ENCODE data around the gene SH2D5.
A peak's percentile ranks its signal among the peaks of the same experiment; 100 is the strongest.
"Not testable (repeated sequence)": the region's sequence is repeated elsewhere in the genome, so short reads cannot be mapped to it uniquely, and the experiment has no call there.

Gene SH2D5

GRCh38 chr1:20684651-20685050, 47.9 kb downstream of the SH2D5 start:
- no peaks in the 10 kb centered on the region for H4K20me1 ChIP-seq
- H3K9me3 ChIP-seq, result no peaks in the 10 kb centered on the region
- H3K4me1 ChIP-seq, result peaks cover 67% of the 10 kb centered on the region
- no peak overlapping the region for H3K9ac ChIP-seq
- peak overlapping the region; percentile 45; the same call in 1 of the 2 replicates for H3K27ac ChIP-seq
- no peaks in the 10 kb centered on the region for H3K36me3 ChIP-seq
- H3K27me3 ChIP-seq, result no peaks in the 10 kb centered on the region
- H3K4me2 ChIP-seq, result no peak overlapping the region; the same call in 1 of the 2 replicates
- H3K4me3 ChIP-seq, result no peak overlapping the region
- TF ChIP-seq Cebpa-rat (IDR thresholded peaks at IDR 0.05), result no peak

GRCh38 chr1:20684050-20684620, 48.4 kb downstream of the SH2D5 start:
- Histone ChIP-seq H3K4me2 (peak overlapping the region; percentile 77; the same call in 1 of the 2 replicates), H3K4me3 (no peak overlapping the region), H4K20me1 (no peaks in the 10 kb centered on the region), H3K27me3 (no peaks in the 10 kb centered on the region), H3K36me3 (no peaks in the 10 kb centered on the region), H3K9ac (no peak overlapping the region), H3K4me1 (peaks cover 72% of the 10 kb centered on the region), H3K9me3 (no peaks in the 10 kb centered on the region), H3K27ac (peak overlapping the region; percentile 45; the same call in 1 of the 2 replicates)
- no peak for TF ChIP-seq Cebpa-rat (IDR thresholded peaks at IDR 0.05)

GRCh38 chr1:20683614-20684013, 48.9 kb downstream of the SH2D5 start:
- Histone ChIP-seq H3K27ac (peak overlapping the region; percentile 82; the same call in 1 of the 2 replicates), H3K27me3 (no peaks in the 10 kb centered on the region), H3K4me1 (peaks cover 77% of the 10 kb centered on the region), H4K20me1 (no peaks in the 10 kb centered on the region), H3K9ac (no peak overlapping the region), H3K36me3 (no peaks in the 10 kb centered on the region), H3K9me3 (no peaks in the 10 kb centered on the region), H3K4me3 (no peak overlapping the region), H3K4me2 (peak overlapping the region; percentile 77)
- TF ChIP-seq Cebpa-rat (IDR thresholded peaks at IDR 0.05), result no peak

GRCh38 chr1:20682571-20683236, 49.8 kb downstream of the SH2D5 start:
- H3K9ac ChIP-seq, result peak overlapping the region; percentile 45; the same call in 1 of the 2 replicates
- no peaks in the 10 kb centered on the region for H4K20me1 ChIP-seq
- H3K27ac ChIP-seq, result peak overlapping the region; percentile 82
- H3K27me3 ChIP-seq, result no peaks in the 10 kb centered on the region
- peak overlapping the region; percentile 77 for H3K4me2 ChIP-seq
- H3K4me3 ChIP-seq, result peak overlapping the region; percentile 17
- H3K9me3 ChIP-seq, result peaks cover 4% of the 10 kb centered on the region
- H3K4me1 ChIP-seq, result peaks cover 83% of the 10 kb centered on the region
- H3K36me3 ChIP-seq, result no peaks in the 10 kb centered on the region
- no peak for TF ChIP-seq Cebpa-rat (IDR thresholded peaks at IDR 0.05)

GRCh38 chr1:20681999-20682398, 50.5 kb downstream of the SH2D5 start:
- Histone ChIP-seq H3K4me2 (peak overlapping the region; percentile 77), H3K9me3 (peaks cover 11% of the 10 kb centered on the region), H3K4me3 (peak overlapping the region; percentile 17; the same call in 1 of the 2 replicates), H4K20me1 (no peaks in the 10 kb centered on the region), H3K36me3 (no peaks in the 10 kb centered on the region), H3K4me1 (peaks cover 83% of the 10 kb centered on the region), H3K9ac (peak overlapping the region; percentile 36; the same call in 1 of the 2 replicates), H3K27me3 (no peaks in the 10 kb centered on the region), H3K27ac (peak overlapping the region; percentile 82)
- TF ChIP-seq Cebpa-rat (IDR thresholded peaks at IDR 0.05), result no peak

- Histone ChIP-seq H4K20me1 (no peaks in the 10 kb centered on the region), H3K9me3 (peaks cover 13% of the 10 kb centered on the region), H3K9ac (no peak overlapping the region), H3K4me2 (peak overlapping the region; percentile 80), H3K36me3 (no peaks in the 10 kb centered on the region), H3K4me3 (no peak overlapping the region), H3K4me1 (peaks cover 66% of the 10 kb centered on the region), H3K27me3 (no peaks in the 10 kb centered on the region), H3K27ac (no peak overlapping the region)
- no peak for TF ChIP-seq Cebpa-rat (IDR thresholded peaks at IDR 0.05)
These were observed 52.2 kb downstream of the SH2D5 start for GRCh38 chr1:20680269-20680668.

- H3K4me3 ChIP-seq, result peak overlapping the region; percentile 36; the same call in 1 of the 2 replicates
- peak overlapping the region; percentile 44; the same call in 1 of the 2 replicates for H3K27ac ChIP-seq
- H4K20me1 ChIP-seq, result no peaks in the 10 kb centered on the region
- H3K9me3 ChIP-seq, result peaks cover 13% of the 10 kb centered on the region
- peaks cover 52% of the 10 kb centered on the region for H3K4me1 ChIP-seq
- TF ChIP-seq Cebpa-rat (IDR thresholded peaks at IDR 0.05), result no peak
- peak overlapping the region; percentile 12; the same call in 1 of the 2 replicates for H3K9ac ChIP-seq
- H3K36me3 ChIP-seq, result no peaks in the 10 kb centered on the region
- no peaks in the 10 kb centered on the region for H3K27me3 ChIP-seq
- peak overlapping the region; percentile 80 for H3K4me2 ChIP-seq
These were observed 53.9 kb downstream of the SH2D5 start for GRCh38 chr1:20678599-20678998.

- not testable (repeated sequence) for H3K4me2 ChIP-seq, H4K20me1 ChIP-seq, H3K27me3 ChIP-seq, H3K4me1 ChIP-seq, H3K36me3 ChIP-seq, H3K9ac ChIP-seq, H3K27ac ChIP-seq, H3K4me3 ChIP-seq
- peaks cover 13% of the 10 kb centered on the region for H3K9me3 ChIP-seq
These were observed 58.9 kb downstream of the SH2D5 start for GRCh38 chr1:20673626-20674025.

GRCh38 chr1:20672265-20672632, 60.3 kb downstream of the SH2D5 start:
- Histone ChIP-seq H3K9me3 (peaks cover 5% of the 10 kb centered on the region; the same call in 1 of the 2 replicates), H3K4me2 (no peak overlapping the region), H3K4me3 (no peak overlapping the region), H3K9ac (no peak overlapping the region), H3K27ac (no peak overlapping the region), H4K20me1 (no peaks in the 10 kb centered on the region), H3K27me3 (no peaks in the 10 kb centered on the region), H3K4me1 (no peaks in the 10 kb centered on the region), H3K36me3 (peaks cover 6% of the 10 kb centered on the region; the same call in 1 of the 2 replicates)
- TF ChIP-seq Cebpa-rat (IDR thresholded peaks at IDR 0.05), result no peak

- Histone ChIP-seq H3K27ac (no peak overlapping the region), H3K27me3 (no peaks in the 10 kb centered on the region), H3K4me3 (no peak overlapping the region), H3K9me3 (no peaks in the 10 kb centered on the region), H3K4me1 (peaks cover 4% of the 10 kb centered on the region), H3K36me3 (peaks cover 6% of the 10 kb centered on the region; the same call in 1 of the 2 replicates), H3K4me2 (no peak overlapping the region), H3K9ac (no peak overlapping the region), H4K20me1 (no peaks in the 10 kb centered on the region)
- TF ChIP-seq Cebpa-rat (IDR thresholded peaks at IDR 0.05), result no peak
These were observed 61.6 kb downstream of the SH2D5 start for GRCh38 chr1:20670936-20671335.
